ENCODE results near the gene COG3.
A peak's percentile ranks its signal among the peaks of the same experiment; 100 is the strongest.

The COG3 gene

GRCh38 chr13:45508776-45509175 is 44.0 kb downstream of the COG3 start:
- no peak for DNase-seq

GRCh38 chr13:45510672-45511071 is 45.9 kb downstream of the COG3 start:
- DNase-seq, result no peak

GRCh38 chr13:45511310-45512097 is 46.8 kb downstream of the COG3 start:
- peak; percentile 16 for DNase-seq

GRCh38 chr13:45512098-45512496 is 47.4 kb downstream of the COG3 start:
- no peak for DNase-seq

- DNase-seq, result no peak
Measured at GRCh38 chr13:45516757-45517156, 52.0 kb downstream of the COG3 start.

GRCh38 chr13:45518525-45519245 is 53.9 kb downstream of the COG3 start:
- no peak for DNase-seq

GRCh38 chr13:45519493-45519892 is 54.8 kb downstream of the COG3 start:
- no peak for DNase-seq

GRCh38 chr13:45521297-45521696 is 56.6 kb downstream of the COG3 start:
- DNase-seq, result no peak

- DNase-seq, result no peak
Measured at GRCh38 chr13:45522571-45522970, 57.8 kb downstream of the COG3 start.

GRCh38 chr13:45527699-45528462 is 63.1 kb downstream of the COG3 start:
- no peak for DNase-seq

GRCh38 chr13:45529758-45530157 is 65.0 kb downstream of the COG3 start:
- no peak for DNase-seq

GRCh38 chr13:45534604-45535003 is 69.9 kb downstream of the COG3 start:
- DNase-seq, result no peak

GRCh38 chr13:45536224-45536623 is 71.5 kb downstream of the COG3 start:
- no peak for DNase-seq

GRCh38 chr13:45537516-45537915 is 72.8 kb downstream of the COG3 start:
- no peak for DNase-seq

GRCh38 chr13:45538382-45538781 is 73.6 kb downstream of the COG3 start:
- no peak for DNase-seq

- no peak for DNase-seq
Measured at GRCh38 chr13:45540195-45540594, 75.5 kb downstream of the COG3 start.

GRCh38 chr13:45540864-45541263 is 76.1 kb downstream of the COG3 start:
- no peak for DNase-seq

- no peak for DNase-seq
Measured at GRCh38 chr13:45541806-45542205, 77.1 kb downstream of the COG3 start.

GRCh38 chr13:45542391-45542790 is 77.7 kb downstream of the COG3 start:
- DNase-seq, result no peak

- no peak for DNase-seq
Measured at GRCh38 chr13:45542878-45543277, 78.1 kb downstream of the COG3 start.

GRCh38 chr13:45544520-45544919 is 79.8 kb downstream of the COG3 start:
- no peak for DNase-seq

- DNase-seq, result no peak
Measured at GRCh38 chr13:45545686-45546409, 81.1 kb downstream of the COG3 start.

- DNase-seq, result no peak
Measured at GRCh38 chr13:45546410-45546765, 81.6 kb downstream of the COG3 start.
